K562 (cell line): ENCODE data around the gene HCRT. TPM values are rescaled to one million over a fixed set of nuclear protein-coding genes. Genes with fewer than 3 reads are reported as not detected.
A peak's percentile ranks its signal among the peaks of the same experiment; 100 is the strongest.

Source experiments
- ATAC-seq: fragments of 200-7000 bp; cut with Tn5 transposase; 3 replicates; pipeline ENCODE4 v1.9.1; 2020; ENCODE audit warnings: moderate library complexity
- BruUV-seq: library from RNA; stranded (reverse); fragments of 400-500 nt; replicated peaks from 2 replicates; lab custom pipeline; 2021; lab: Mats Ljungman, UMichigan
- CTCF ChIA-PET: fragments of 300-600 bp; formaldehyde crosslinking; extraction: SDS; loops from one replicate; lab custom pipeline; 2021; ENCODE audit warnings: low intra/inter-chr PET ratio; lab: Yijun Ruan, JAX
- POLR2A ChIA-PET: fragments of 300-600, 350-650 bp; sonication (Branson Sonifier 250); formaldehyde crosslinking; extraction: SDS; loops from one replicate; lab custom pipeline; 2021; ENCODE audit warnings: antibody characterized with exemption, inconsistent platforms; lab: Yijun Ruan, JAX
- DNase-seq, 4 experiments: peaks; one replicate each; pipeline versions ENCODE4 v3.0.0 to v3.0.0-alpha.2; 2011 to 2018; ENCODE audit warnings: low spot score in 3 of 4, mixed read lengths in 3 of 4; ENCODE audit errors: extremely low read depth in 1 of 4
- FAIRE-seq: peaks from 2 replicates; lab custom pipeline; 2011; peaks lifted over from hg19 to GRCh38; lab: Jason Lieb, UNC
- H2AFZ ChIP-seq: 2 replicates; pipeline ENCODE4 v1.6.0; 2011; ENCODE audit warnings: low read depth, low read length, control low read depth, inconsistent platforms
- H3K27ac ChIP-seq: fragments of 200-600 bp; 3 replicates; pipeline ENCODE4 v1.8.0; 2011; ENCODE audit warnings: low read depth, mild to moderate bottlenecking, control low read depth, inconsistent platforms, low read length, moderate library complexity, mixed read lengths; ENCODE audit errors: extremely low read depth
- H3K27me3 ChIP-seq, 2 experiments: fragments of 300-600 bp in 1 of 2; 2 replicates in 1 of 2; 3 replicates in 1 of 2; pipeline versions ENCODE4 v1.6.0 to v1.8.0; 2011; ENCODE audit warnings: inconsistent platforms in 2 of 2, low read length in 2 of 2, mild to moderate bottlenecking in 1 of 2, mixed read lengths in 1 of 2, moderate library complexity in 1 of 2; ENCODE audit not compliant: control insufficient read depth in 2 of 2, insufficient read depth in 2 of 2
- H3K36me3 ChIP-seq: fragments of 300-600 bp; 3 replicates; pipeline ENCODE4 v1.8.0; 2011; ENCODE audit warnings: mild to moderate bottlenecking, low read length, inconsistent platforms; ENCODE audit not compliant: control insufficient read depth, insufficient read depth
- H3K4me1 ChIP-seq, 2 experiments: fragments of 200-600 bp in 1 of 2; replicated peaks in 1 of 2; 2 replicates in 1 of 2; 3 replicates in 1 of 2; pipeline versions ENCODE4 v1.5.1 to v1.8.0; 2011; ENCODE audit warnings: inconsistent platforms in 2 of 2, low read length in 2 of 2, mild to moderate bottlenecking in 1 of 2, mixed read lengths in 1 of 2, moderate library complexity in 1 of 2; ENCODE audit not compliant: control insufficient read depth in 2 of 2, insufficient read depth in 2 of 2
- H3K4me2 ChIP-seq: 2 replicates; pipeline ENCODE4 v1.6.1; 2011; ENCODE audit warnings: low read length, control low read depth, inconsistent platforms, mixed read lengths; ENCODE audit not compliant: insufficient read depth
- H3K4me3 ChIP-seq: fragments of 200-600 bp; sonication (generic), shearing (Covaris generic); 2 replicates; pipeline ENCODE4 v1.5.1; 2016; ENCODE audit warnings: control low read depth, inconsistent platforms
- H3K79me2 ChIP-seq: fragments of 200-600 bp; 3 replicates; pipeline ENCODE4 v1.8.0; 2011; ENCODE audit warnings: low read length, inconsistent platforms; ENCODE audit not compliant: control insufficient read depth, insufficient read depth
- H3K9ac ChIP-seq, 2 experiments: 2 replicates each; pipeline versions ENCODE4 v1.6.0 to v1.6.1; 2011; ENCODE audit warnings: low read depth in 2 of 2, low read length in 2 of 2, control low read depth in 1 of 2, inconsistent platforms in 1 of 2, mild to moderate bottlenecking in 1 of 2, mixed read lengths in 1 of 2; ENCODE audit not compliant: insufficient read depth in 1 of 2
- H3K9me1 ChIP-seq: one replicate; pipeline ENCODE4 v1.6.0; 2011; ENCODE audit warnings: inconsistent platforms, mild to moderate bottlenecking, low read length, moderate library complexity; ENCODE audit not compliant: control insufficient read depth, insufficient read depth
- H3K9me3 ChIP-seq: replicated peaks from 2 replicates; pipeline ENCODE4 v1.5.1; 2011; ENCODE audit warnings: low read depth, low read length, inconsistent platforms; ENCODE audit not compliant: control insufficient read depth, insufficient read depth
- H4K20me1 ChIP-seq: replicated peaks from 2 replicates; pipeline ENCODE4 v1.6.1; 2011; ENCODE audit warnings: low read length, inconsistent platforms, mixed read lengths; ENCODE audit not compliant: control insufficient read depth, insufficient read depth
- HMG20B ChIP-seq: fragments of 250-450 bp; sonication (Bioruptor Pico); IDR thresholded peaks from 2 replicates; pipeline ENCODE4 v1.5.0; 2021; ENCODE audit warnings: mild to moderate bottlenecking
- LCOR ChIP-seq: sonication (generic); formaldehyde crosslinking; IDR thresholded peaks from 2 replicates; pipeline ENCODE4 v1.8.0; 2022; ENCODE audit warnings: mild to moderate bottlenecking, missing genetic modification reagents
- POLR2G ChIP-seq: fragments of 200-400 bp; formaldehyde crosslinking; IDR thresholded peaks from 2 replicates; pipeline ENCODE4 v1.6.1; 2017; ENCODE audit warnings: low read depth, mild to moderate bottlenecking, antibody characterized with exemption, low read length, moderate library complexity
- RB1 ChIP-seq: fragments of 450-650 bp; IDR thresholded peaks from 2 replicates; pipeline ENCODE4 v1.6.1; 2017; ENCODE audit warnings: low read depth, mild to moderate bottlenecking
- RBM22 ChIP-seq: fragments of 200-400 bp; formaldehyde crosslinking; IDR thresholded peaks from 2 replicates; pipeline ENCODE4 v1.6.1; 2018; ENCODE audit warnings: low read length, low read depth; ENCODE audit not compliant: poor library complexity, severe bottlenecking
- WGBS: fragments of 100-300 bp; shearing (Covaris generic); methylation state at CpG from one replicate; pipeline ENCODE4 v1.1.6; 2016; ENCODE audit warnings: low coverage, mixed read lengths; ENCODE audit not compliant: insufficient coverage; ENCODE audit errors: missing lambda C conversion rate; 5-methylcytosine and 5-hydroxymethylcytosine counted together
- in situ Hi-C: fragments of 300-500 bp; cut with MboI; formaldehyde crosslinking; loops from 4 replicates; pipeline ENCODE4 v1.15.0; 2018; ENCODE audit warnings: inconsistent platforms, mixed read lengths
- intact Hi-C: fragments of 100-400 bp; cut with micrococcal nuclease; formaldehyde crosslinking; loops from 2 replicates; pipeline ENCODE4 v1.14.2; 2022
- polyA plus RNA-seq, 8 experiments: library from polyadenylated mRNA; depleted of rRNA in 4 of 8; stranded (reverse) in 5 of 8; unstranded in 3 of 8; fragments of >200 nt; fragmentation: Nextera tagmentation in 2 of 8; fragmentation: Illumina TruSeq in 1 of 8; extraction: Ambion mirVana in 2 of 8; extraction: Trizol in 1 of 8; gene quantifications; 2 replicates each; pipeline versions ENCODE4 v1.2.1 to v1.2.3, GENCODE V29; 2011 to 2014; ENCODE audit warnings: inconsistent platforms in 1 of 8, missing spikeins in 1 of 8
- total RNA-seq, 7 experiments: library from RNA; depleted of rRNA in 6 of 7; stranded (reverse); fragments of >200 nt in 6 of 7; fragmentation: Illumina TruSeq in 2 of 7; extraction: Trizol in 2 of 7; gene quantifications; 2 replicates each; pipeline versions ENCODE4 v1.2.1 to v1.2.3, GENCODE V29; 2011 to 2021; ENCODE audit warnings: low replicate concordance in 1 of 7

HCRT gene
- total and polyA plus RNA-seq, 9 of the 15 experiments (the other 6 are each of a cell fraction or from before 2014, with no cell fraction given): not detected

DNA sequence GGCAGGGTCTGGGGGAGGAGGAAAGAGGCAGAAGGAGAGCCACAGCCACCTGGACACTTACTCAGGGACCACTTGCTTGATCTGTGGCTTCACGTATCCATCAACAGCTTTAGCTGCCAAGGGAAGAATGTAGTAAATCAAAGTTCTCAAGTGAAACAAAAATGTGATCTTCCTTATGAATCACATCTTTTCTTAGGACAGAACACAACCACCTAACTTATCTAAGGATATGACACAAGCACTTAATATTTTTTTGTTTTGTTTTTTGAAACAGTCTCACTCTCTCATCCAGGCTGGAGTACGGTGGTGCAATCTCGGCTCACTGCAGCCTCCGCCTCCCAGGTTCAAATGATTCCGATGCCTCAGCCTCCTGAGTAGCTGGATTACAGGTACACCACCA is 17.4 kb upstream of the HCRT start:
- H4K20me1 ChIP-seq: no peaks in the 10 kb centered on the region
- no peak for TF ChIP-seq HMG20B (CRISPR knock-in tag)
- no peak for TF ChIP-seq RB1
- TF ChIP-seq, all 486 proteins: peak for 0
- FAIRE-seq: no peak
- ChIA-PET POLR2A (interaction anchor here (1.3 to 1.4 kb wide), 2 partner anchors 23 to 52 kb away, joined by 3 read pairs; no protein-coding TSS in a partner anchor), CTCF (no interaction called here)
- no peak overlapping the region for H3K27ac ChIP-seq
- no peak overlapping the region for H3K4me3 ChIP-seq
- intact Hi-C loops: no loop called here
- no peak overlapping the region for H3K4me2 ChIP-seq
- no TSS peak for BruUV-seq
- in situ Hi-C loops: no loop called here
- no peak overlapping the region for H2AFZ ChIP-seq
- ATAC-seq: no peak
- H3K9me1 ChIP-seq: no peaks in the 10 kb centered on the region
- H3K9ac ChIP-seq: no peak overlapping the region
- peaks cover 15% of the 10 kb centered on the region in 2 experiments; a peak in 4 of 5 replicates for H3K4me1 ChIP-seq
- no peaks in the 10 kb centered on the region for H3K9me3 ChIP-seq
- H3K36me3 ChIP-seq: peaks cover 87% of the 10 kb centered on the region
- no peaks in the 10 kb centered on the region for H3K79me2 ChIP-seq
- DNase-seq: no peak
- 98% methylated on average over 5 of the region's 5 CpGs for WGBS
- no peaks in the 10 kb centered on the region for H3K27me3 ChIP-seq

DNA sequence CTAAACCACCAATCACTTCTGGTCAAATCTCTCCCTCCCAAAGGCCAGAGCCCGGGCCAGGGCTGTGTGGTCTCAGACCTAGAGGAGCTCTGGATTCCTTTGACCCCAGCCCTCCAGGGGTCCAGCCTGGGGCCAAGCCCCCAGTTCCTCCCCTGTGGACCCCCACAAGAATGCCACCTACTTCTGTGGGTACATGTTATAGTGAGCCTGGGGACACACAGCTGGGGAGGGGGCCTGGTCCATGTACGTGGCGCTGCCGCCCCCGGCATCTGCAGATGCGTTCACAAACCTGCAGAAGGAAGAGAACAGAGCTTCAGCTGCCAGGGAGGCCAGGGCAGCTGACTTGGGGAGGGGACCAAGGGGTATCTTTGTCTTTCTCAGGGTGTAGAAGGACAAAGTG is 16.9 kb upstream of the HCRT start:
- CTCF ChIA-PET: no interaction called here
- TF ChIP-seq RBM22: peak; percentile 35
- 0 out of 2 replicates have a peak, but pooled peaks have one; percentile 49 for TF ChIP-seq POLR2G
- no peak for TF ChIP-seq LCOR (CRISPR knock-in tag)
- TF ChIP-seq, all 486 proteins: peak for 2

More for the DNA sequence above, 16.9 kb upstream of the HCRT start:
- in situ Hi-C loops (no loop called here), intact Hi-C loops (no loop called here)
- POLR2A ChIA-PET: interaction anchor here (0.8 to 1.4 kb wide), 2 partner anchors 23 to 127 kb away, joined by 3 to 7 read pairs; no protein-coding TSS in a partner anchor
- Histone ChIP-seq H4K20me1 (no peaks in the 10 kb centered on the region), H3K4me2 (no peak overlapping the region), H2AFZ (no peak overlapping the region), H3K4me3 (no peak overlapping the region), H3K79me2 (no peaks in the 10 kb centered on the region), H3K9me3 (no peaks in the 10 kb centered on the region), H3K9me1 (no peaks in the 10 kb centered on the region), H3K4me1 (peaks cover 15% of the 10 kb centered on the region in 2 experiments; a peak in 4 of 5 replicates), H3K27me3 (no peaks in the 10 kb centered on the region), H3K9ac (peak overlapping the region in 1 of 2 experiments; percentile 37; a peak in 1 of 4 replicates), H3K27ac (no peak overlapping the region), H3K36me3 (peaks cover 83% of the 10 kb centered on the region)
- WGBS: 90% methylated on average over 6 of the region's 6 CpGs
- ATAC-seq (no peak), DNase-seq (no peak), FAIRE-seq (no peak)
- no TSS peak for BruUV-seq
